ENCODE results near the gene TMEM45A.
"Not testable (repeated sequence)": the region's sequence is repeated elsewhere in the genome, so short reads cannot be mapped to it uniquely, and the experiment has no call there.

Gene TMEM45A, protein sequence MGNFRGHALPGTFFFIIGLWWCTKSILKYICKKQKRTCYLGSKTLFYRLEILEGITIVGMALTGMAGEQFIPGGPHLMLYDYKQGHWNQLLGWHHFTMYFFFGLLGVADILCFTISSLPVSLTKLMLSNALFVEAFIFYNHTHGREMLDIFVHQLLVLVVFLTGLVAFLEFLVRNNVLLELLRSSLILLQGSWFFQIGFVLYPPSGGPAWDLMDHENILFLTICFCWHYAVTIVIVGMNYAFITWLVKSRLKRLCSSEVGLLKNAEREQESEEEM
- 1.8 to 4.6 (median 2.8) reads per million in 17 experiments for total RNA-seq

DNA sequence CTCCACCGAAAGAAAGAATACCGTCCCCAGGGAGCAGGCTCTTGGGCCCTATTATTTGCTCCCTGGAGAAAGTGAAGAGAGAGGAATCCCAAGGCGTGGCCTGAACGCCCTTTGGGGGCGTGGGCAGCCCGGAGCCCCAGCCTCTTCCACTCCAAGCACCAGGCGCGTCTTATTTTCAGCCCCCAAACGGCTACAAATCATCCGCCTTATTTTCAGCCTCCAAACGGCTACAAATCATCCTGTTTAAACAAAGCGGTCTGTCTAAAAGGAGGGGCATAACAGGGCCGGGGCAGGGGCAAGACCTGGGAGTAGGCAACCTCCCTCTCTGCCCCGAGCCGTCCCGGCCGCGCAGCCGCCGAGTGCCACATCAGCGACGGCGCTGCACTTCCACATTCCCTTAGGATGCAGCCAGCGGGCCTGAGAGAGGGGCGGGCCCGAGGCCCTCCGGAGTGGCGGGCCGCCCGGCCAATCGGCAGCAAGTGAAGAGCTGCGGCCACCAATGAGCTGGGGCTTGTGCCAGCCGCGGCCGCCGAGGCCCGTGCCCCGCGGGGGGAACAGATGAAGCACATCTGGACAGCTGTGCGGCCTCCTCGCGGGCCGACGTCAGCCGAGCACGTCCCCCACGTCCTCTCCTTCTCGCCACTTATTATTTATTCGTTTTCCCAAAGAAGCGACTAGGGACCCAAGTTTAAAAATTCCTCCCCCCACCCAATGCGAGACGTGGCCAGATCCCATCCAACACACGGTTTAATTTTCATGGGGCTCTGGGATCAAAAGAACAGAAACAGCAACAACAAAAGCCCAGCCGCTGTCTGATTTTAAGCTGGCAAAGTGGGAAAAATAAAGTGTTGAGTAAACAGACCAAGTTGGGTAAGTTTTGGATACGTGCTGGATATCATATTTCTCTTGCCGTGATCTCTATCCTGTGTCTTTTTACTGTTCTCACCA lies at the start of gene TMEM45A:
Gene TMEM45A (plus strand): TSS at position 561 of the 948 bp plus-strand sequence. CDS start 62,593 bp downstream, outside the sequence.
- peak; percentile 95 to 98 (median 96) for DNase-seq

DNA sequence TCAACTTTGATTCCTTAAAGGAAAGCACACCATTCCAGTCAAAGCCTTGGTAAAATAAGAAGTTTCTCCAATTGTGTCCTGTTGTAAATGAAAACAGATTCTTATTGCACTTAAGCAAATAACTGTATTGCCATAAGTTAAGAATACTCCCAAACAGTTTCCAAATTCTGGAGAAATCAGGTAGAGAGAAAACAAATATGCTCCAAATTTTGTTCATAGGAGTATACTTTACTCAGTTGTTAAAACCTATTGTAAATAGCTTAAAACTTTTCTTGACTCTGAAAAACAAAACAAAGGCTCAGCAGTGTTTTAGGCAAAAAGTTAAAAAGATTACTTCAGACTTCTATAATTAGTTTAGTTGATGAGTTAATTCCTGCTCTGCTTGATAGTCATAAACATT lies 48.7 kb upstream of the TMEM45A start:
- no peak for DNase-seq

DNA sequence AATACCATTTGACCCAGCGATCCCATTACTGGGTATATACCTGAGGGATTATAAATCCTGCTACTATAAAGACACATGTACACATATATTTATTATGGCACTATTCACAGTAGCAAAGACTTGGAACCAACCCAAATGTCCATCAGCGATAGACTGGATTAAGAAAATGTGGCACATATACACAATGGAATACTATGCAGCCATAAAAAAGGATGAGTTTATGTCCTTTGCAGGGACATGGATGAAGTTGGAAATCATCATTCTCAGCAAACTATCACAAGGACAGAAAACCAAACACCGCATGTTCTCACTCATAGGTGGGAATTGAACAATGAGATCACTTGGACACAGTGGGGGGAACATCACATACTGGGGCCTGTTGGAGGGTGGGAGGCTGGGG lies 45.4 kb upstream of the TMEM45A start:
- DNase-seq, result not testable (repeated sequence)

DNA sequence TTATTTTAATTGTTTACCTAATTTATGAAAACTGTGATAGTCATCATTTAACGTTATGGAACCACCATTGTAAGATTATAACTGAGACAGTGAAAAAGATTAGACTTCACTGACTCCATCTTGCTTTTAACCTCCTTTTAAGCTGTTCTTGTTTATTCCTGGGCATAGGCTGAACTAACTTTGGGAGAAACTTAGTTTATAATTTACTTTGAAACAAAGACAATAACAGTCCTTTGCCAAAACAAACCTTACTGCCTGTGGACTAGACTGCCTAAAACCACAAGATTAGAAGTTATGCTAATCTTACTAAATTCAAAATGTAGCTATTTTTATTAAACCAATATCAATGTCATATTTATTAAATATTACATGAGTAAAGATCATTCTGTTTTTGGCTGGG lies 44.3 kb upstream of the TMEM45A start:
- DNase-seq, result no peak

DNA sequence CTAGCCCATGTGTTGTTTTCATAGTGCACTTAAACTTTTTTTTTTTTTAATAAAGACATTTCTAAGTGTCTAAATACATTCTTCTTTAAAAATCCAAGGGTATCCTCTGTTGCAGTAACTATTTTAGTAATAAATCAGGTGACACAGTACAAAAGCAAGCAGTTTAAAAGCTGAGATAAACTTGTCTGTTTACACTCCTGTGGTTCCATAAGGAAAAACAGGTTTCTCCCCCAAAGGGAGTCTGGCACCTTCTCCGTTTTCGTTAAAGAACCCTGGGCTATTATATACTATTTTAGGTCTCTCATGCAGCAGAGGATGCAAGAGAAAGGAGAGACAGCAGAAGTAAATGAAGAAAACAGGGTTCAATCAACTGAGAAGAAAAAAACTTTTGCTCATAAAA lies 43.2 kb upstream of the TMEM45A start:
- DNase-seq, result no peak

DNA sequence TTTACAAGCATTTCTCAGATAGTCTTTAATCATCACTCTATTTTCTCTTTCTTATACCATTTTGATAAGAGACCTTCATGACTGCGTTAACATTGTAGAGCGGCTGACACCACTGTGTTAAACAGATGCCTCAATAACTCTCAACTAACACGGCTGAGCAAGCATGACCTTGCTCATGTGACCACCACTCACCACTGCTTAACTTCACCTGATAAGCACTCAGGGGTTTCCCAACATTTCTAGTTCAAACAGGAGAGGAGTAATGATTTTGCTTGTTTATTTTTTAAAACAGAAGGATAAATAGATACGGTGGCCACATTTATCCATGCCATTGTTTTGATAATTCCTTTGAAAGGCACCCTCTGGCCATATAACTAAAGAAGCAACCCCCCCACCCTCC lies 37.7 kb upstream of the TMEM45A start:
- no peak for DNase-seq

DNA sequence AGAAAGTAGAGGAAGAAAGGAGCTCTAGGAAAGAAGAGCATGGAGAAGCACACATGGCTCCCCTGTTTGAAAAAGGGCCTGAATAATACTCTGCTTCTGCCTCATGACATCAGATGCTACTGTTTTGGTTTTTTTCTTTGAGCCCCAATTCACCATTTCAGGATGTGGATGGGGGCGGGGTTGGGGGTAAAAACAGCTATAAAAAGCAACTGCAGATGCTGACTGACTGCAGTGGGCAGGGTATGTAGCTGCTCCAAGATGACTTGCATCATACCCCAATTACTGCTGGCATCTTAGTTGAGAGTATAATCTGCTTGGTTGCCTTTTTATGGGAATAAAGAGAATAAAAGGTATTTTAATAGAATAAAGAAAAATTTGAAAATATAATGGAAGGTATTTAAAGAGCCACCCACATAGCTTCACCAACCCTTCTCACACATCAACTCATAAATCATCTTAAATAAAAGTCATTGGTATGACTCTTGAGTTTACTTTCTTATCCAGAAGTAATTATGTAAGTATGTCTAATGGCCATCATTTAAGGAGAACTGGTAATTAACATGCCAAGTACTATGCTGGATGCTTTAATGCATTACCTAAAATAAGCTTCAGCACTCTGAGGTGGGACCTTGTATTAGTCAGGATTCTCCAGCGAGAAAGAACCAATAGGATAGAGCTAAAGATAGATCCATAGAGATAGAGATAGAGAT lies 36.4 kb upstream of the TMEM45A start:
- DNase-seq, result peak in 1 of 4 experiments; percentile 3

DNA sequence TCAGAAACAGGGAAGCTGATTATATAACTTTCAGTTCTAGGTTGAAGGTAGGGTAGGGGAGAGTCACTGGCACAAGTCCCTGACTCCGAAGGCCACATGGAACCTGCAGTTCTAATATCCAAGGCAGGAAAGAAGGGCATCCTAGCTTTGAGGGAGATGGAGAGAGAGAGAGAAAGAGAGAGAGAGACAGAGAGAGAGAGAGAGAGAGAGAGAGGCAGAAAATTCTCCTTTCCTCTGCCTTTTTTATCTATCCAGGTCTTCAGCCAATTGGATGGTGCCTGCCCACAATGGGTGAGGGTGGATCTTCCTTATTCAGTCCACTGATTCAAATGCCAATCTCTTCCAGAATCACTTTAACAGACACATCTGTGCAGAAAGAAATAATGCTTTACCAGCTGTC lies 35.7 kb upstream of the TMEM45A start:
- no peak for DNase-seq

DNA sequence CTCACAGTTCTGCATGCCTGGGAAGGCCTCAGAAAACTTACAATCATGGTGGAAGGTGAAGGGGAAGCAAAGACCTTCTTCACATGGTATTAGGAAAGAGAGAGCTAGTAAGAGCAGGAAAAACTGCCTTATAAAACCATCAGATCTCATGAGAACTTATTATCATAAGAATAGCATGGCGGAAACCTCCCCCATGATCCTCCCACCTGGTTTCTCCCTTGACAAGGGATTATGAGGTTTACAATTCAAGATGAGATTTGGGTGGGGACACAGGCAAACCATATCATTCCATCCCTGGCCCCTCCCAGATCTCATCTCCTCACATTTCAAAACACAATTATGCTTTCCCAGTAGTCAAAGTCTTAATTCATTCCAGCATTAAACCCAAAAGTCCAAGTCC lies 34.6 kb upstream of the TMEM45A start:
- DNase-seq, result no peak

DNA sequence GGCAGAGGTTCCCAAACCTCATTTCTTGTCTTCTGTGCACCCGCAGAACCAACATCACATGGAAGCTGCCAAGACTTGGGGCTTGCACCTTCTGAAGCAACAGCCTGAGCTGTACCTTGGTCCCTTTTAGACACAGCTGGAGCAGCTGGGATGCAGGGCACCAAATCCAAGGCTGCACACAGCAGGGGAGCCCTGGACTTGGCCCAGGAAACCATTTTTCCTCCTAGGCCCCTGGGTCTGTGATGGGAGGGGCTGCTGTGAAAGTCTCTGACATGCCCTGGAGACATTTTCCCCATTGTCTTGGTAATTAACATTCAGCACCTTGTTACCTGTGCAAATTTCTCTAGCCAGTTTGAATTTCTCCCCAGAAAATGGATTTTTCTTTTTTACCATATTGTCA lies 33.6 kb upstream of the TMEM45A start:
- no peak for DNase-seq

DNA sequence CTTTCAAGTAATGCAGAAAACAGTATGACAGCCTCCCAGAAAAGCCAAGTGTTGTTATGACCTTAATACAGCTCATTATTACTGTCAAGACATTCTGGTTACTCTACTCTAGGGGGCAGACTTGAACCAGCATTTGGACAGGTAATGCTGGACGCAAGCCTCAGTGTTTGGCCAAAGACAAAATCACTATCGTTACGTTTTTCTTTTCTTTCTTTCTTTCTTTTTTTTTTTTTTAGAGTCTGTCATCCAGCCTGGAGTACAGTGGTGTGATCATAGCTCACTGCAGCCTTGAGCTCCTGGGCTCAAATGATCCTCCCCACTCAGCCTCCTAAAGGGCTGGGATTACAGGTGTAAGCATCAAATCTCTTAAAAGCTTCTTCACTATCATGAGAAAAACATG lies 29.4 kb upstream of the TMEM45A start:
- peak; percentile 38 to 80 (median 62) for DNase-seq

DNA sequence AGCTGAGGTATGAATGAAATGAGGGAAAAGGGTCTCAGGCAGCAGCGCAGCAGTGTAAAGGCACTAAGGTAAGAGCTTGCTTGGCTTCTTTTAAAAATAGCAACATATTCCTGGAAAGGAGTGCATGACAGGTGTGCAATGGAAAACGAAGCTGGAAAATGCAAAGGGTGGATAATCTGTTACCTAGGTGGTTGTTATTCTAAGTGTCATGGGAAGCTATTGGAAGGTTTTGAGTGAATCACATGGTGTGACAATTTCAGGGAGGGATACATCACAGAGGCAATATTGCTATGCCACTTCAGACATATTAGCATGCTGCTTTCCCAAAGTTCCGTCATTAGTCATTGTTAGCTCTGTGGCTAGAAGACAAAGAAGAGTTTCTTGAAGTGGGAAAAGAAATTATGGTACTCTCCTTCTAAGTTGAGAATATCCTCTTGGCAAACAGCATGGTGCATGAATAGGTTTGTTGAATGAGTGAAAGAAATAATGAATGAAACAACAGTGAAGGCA lies 28.7 kb upstream of the TMEM45A start:
- no peak for DNase-seq

DNA sequence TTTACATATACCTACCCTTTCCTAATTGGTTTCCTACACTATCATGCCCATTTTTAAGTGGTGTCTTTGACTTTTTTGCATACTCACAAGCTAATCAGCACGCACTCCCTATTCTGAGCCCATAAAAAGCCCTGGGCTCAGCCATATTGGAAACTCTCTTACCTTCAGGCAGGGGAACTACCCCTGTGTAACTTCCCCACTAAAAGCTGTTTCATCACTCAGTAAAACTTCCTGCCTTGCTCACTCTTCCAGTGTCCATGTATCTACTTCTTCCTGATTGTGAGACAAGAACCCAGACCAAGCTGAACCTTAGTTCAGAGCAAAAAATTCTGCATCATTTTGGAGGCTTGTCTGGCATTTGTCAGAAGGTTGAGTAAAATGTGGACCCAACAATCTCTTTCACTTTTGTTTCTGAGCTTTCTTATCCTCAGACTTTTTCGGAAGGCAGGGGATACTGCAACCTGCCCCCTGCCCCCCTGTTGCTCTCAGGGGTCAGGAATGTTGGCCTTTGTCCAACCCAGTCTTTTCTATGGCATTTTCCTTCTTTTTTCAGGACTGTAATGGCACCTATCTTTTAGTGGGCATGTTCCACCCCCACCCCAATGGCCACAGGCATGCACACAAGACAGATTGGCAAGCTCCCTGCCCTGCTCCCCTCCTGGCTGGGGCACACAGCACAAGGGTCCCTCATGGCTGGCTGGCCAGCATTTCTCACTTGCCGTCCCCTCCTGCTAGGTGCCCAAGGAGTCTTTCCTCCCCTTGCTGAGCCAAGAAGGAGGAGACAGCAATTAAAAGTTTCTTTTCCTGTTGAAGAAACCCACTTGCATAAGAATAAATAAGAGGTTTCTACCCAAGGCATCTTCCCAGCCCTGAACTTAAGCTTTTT lies 26.3 kb upstream of the TMEM45A start:
- peak in 3 of 4 experiments; percentile 30 to 57 (median 50) for DNase-seq

DNA sequence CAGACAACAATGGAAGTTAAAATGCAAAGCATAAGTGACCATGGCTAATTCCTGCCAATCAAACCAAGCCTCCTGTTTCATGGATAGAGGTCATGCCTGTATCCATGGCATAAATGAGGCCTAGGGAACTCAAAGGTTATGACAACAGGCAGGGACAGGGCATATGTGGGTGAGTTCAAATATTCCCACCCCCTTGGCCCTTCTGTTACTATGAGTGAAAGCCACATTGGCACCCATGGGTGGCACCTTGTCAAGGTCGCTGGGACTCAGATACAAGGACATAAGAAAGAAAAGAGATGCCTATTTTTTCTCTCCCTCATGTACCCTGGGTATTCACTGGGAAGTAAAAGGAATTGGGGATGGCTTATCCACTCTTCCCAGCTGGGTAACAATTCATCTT lies 25.3 kb upstream of the TMEM45A start:
- no peak for DNase-seq

DNA sequence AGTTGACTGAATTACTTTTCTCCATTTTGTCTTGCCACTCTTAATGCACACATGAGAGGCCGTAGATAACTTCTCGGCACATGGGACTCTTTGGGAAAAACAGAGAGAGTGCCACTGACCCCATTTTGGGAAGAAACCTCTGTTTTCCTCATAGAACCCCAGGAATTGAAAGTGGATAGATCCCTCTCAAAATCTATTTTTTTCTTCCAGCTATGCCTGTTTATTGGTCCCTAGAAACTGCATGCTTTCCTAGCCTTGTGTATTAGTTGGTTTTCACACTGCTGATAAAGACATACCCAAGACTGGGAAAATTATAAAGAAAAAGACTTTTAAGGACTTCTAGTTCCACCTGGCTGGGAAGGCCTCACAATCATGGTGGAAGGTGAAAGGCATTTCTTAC lies 23.7 kb upstream of the TMEM45A start:
- DNase-seq, result no peak

DNA sequence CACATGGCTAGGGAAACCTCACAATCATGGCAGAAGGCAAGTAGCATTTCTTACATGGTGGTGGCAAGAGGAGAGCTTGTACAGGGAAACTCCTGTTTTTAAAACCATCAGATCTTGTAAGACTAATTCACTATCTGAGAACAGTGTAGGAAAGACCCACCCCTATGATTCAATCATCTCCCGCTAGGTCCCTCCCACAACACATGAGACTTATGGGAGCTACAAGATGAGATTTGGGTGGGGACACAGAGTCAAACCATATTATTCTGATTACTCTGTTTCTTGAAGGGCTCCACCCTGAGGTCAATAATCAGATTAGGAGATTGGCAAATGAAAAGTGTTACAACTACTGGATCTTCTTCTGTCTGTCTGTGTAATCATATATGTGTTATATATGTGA lies 21.5 kb upstream of the TMEM45A start:
- DNase-seq, result no peak

DNA sequence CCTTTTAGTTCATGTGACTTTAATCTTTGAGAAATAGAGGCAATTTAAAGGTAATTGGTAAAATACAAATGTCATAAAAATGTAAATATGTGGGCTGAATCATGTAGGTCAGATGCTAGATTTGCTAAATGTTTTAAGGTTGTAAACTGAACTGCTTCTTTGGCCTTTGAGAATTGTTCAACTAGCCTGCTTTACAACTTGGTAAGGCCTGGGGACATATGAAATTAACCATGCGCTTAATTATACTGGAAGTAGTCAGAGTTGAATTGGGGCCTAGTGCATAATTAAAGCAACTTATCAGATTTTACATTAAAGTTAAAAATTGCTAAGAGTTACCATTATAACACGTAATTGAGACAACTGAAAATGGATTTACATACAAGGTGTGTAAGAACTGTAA lies 21.0 kb upstream of the TMEM45A start:
- no peak for DNase-seq

DNA sequence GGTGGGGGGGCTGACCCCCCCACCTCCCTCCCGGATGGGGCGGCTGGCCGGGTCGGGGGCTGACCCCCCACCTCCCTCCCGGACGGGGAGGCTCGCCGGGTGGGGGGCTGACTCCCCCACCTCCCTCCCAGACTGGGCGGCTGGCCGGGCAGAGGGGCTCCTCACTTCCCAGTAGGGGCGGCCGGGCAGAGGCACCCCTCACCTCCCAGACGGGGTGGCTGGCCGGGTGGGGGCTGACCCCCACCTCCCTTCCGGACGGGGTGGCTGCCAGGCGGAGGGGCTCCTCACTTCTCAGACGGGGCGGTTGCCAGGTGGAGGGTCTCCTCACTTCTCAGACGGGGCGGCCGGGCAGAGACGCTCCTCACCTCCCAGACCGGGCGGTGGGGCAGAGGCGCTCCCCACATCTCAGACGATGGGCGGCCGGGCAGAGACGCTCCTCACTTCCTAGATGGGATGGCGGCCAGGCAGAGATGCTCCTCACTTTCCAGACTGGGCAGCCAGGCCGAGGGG lies 14.5 kb upstream of the TMEM45A start:
- not testable (repeated sequence) for DNase-seq

DNA sequence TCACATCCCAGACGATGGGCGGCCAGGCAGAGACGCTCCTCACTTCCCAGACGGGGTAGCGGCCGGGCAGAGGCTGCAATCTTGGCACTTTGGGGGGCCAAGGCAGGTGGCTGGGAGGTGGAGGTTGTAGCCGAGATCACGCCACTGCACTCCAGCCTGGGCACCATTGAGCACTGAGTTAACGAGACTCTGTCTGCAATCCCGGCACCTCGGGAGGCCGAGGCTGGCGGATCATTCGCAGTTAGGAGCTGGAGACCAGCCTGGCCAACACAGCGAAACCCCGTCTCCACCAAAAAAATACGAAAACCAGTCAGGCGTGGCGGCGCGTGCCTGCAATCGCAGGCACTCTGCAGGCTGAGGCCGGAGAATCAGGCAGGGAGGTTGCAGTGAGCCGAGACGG lies 13.9 kb upstream of the TMEM45A start:
- not testable (repeated sequence) for DNase-seq

DNA sequence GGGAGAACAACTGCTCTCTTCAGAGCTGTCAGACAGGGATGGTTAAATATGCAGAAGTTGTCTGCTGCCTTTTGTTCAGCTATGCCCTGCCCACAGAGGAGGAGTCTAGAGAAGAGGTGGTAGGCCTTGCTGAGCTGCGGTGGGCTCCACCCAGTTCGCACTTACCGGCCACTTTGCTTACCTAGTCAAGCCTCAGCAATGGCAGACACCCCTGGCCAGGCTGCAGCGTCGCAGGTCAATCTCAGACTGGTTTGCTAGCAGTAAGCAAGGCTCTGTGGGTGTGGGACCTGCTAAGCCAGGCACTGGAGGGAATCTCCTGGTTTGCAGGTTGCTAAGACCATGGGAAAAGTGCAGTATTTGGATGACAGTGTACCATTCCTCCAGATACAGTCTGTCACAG lies 12.3 kb upstream of the TMEM45A start:
- no peak for DNase-seq

DNA sequence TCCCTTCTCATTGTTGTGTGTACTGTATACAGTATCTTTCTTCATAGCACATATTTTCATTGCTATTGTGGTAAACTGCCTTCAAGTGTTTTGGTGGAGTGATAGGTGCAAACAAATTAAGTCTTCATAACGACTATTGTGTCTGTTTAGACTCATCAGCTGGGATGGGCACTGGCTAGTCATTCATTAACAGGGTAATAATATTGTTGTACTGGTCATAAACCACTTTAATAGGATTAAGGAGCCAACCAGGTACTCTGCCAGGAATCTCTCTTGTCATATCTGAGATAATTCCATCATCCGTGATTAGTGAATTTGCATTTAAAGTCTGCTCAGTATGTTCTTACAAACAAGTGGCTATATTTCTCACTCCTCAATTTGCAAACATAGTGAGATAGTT lies 10.2 kb upstream of the TMEM45A start:
- no peak for DNase-seq

DNA sequence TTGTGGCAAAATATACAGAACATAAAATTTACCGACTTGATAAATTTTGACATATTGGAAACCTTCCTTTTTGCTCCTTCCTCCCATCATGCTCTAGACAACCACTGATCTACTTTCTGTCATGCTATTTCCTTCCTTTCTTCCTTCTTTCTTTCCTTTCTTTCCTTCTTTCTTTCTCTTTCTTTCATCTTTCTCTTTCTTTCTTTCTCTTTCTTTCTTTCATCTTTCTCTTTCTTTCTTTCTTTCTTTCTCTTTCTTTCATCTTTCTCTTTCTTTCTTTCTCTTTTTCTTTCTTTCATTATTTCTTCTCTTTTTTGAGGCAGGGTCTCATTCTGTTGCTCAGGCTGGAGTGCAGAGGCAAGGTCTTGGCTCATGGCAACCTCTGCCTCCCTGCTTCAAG lies 8.9 kb upstream of the TMEM45A start:
- no peak for DNase-seq
